ENCODE results near the gene KEAP1. TPM values are rescaled to one million over a fixed set of nuclear protein-coding genes. Genes with fewer than 3 reads are reported as not detected.
A peak's percentile ranks its signal among the peaks of the same experiment; 100 is the strongest.

KEAP1 gene
- total and polyA plus RNA-seq, 9 of the 15 experiments (the other 6 are each of a cell fraction or from before 2014, with no cell fraction given): 2.1 to 95.6 (median 64.3) TPM

GRCh38 chr19:10473192-10473591, 30.0 kb downstream of the KEAP1 start:
- H3K27me3 ChIP-seq (ENCODE audit: control insufficient read depth in 2 of 2, insufficient read depth in 2 of 2, low read length in 2 of 2): no peaks in the 10 kb centered on the region
- FAIRE-seq (no peak), ATAC-seq (no peak), DNase-seq (ENCODE audit: extremely low read depth in 1 of 4, low spot score in 3 of 4) (no peak)
- peaks cover 7 to 12% of the 10 kb centered on the region in 2 experiments; a peak in 4 of 5 replicates for H3K4me1 ChIP-seq (replicated peaks in 1 of 2; ENCODE audit: control insufficient read depth in 2 of 2, insufficient read depth in 2 of 2, low read length in 2 of 2)
- H2AFZ ChIP-seq (ENCODE audit: low read depth, low read length): no peak overlapping the region
- intact Hi-C loops (cut with micrococcal nuclease) (no loop called here), in situ Hi-C loops (cut with MboI) (no loop called here)
- H4K20me1 ChIP-seq (replicated peaks; ENCODE audit: control insufficient read depth, insufficient read depth, low read length): no peaks in the 10 kb centered on the region
- no peak overlapping the region for H3K9ac ChIP-seq (ENCODE audit: insufficient read depth in 1 of 2, low read depth in 2 of 2, low read length in 2 of 2)
- no peak for TF ChIP-seq LEF1 (IDR thresholded peaks at IDR 0.05)
- TF ChIP-seq SMAD1 (IDR thresholded peaks at IDR 0.05; ENCODE audit: low read depth, low read length, partially characterized antibody): no peak
- TF ChIP-seq TRIM28 (IDR thresholded peaks at IDR 0.05): no peak
- ChIA-PET CTCF (ENCODE audit: low intra/inter-chr PET ratio) (no interaction called here), POLR2A (interaction anchor here (1.2 kb wide), 1 partner anchor 17 kb away, joined by 3 read pairs; no protein-coding TSS in a partner anchor)
- H3K36me3 ChIP-seq (ENCODE audit: control insufficient read depth, insufficient read depth, low read length): peaks cover 11% of the 10 kb centered on the region; the same call in 2 of the 3 replicates
- H3K79me2 ChIP-seq (ENCODE audit: control insufficient read depth, insufficient read depth, low read length): no peaks in the 10 kb centered on the region
- H3K9me3 ChIP-seq (replicated peaks; ENCODE audit: control insufficient read depth, insufficient read depth, low read depth, low read length): no peaks in the 10 kb centered on the region
- WGBS (ENCODE audit: insufficient coverage, low coverage, missing lambda C conversion rate): 46% methylated on average over 5 of the region's 5 CpGs
- no TSS peak for BruUV-seq (replicated peaks)
- H3K4me3 ChIP-seq: no peak overlapping the region
- H3K27ac ChIP-seq (ENCODE audit: extremely low read depth, low read depth, low read length): no peak overlapping the region
- no peaks in the 10 kb centered on the region for H3K9me1 ChIP-seq (ENCODE audit: control insufficient read depth, insufficient read depth, low read length)
- no peak overlapping the region for H3K4me2 ChIP-seq (ENCODE audit: insufficient read depth, low read length)

GRCh38 chr19:10471909-10472308, 31.2 kb downstream of the KEAP1 start:
- H3K9me3 ChIP-seq (replicated peaks; ENCODE audit: control insufficient read depth, insufficient read depth, low read depth, low read length): no peaks in the 10 kb centered on the region
- no TSS peak for BruUV-seq (replicated peaks)
- peaks cover 7 to 16% of the 10 kb centered on the region in 2 experiments; a peak in 4 of 5 replicates for H3K4me1 ChIP-seq (replicated peaks in 1 of 2; ENCODE audit: control insufficient read depth in 2 of 2, insufficient read depth in 2 of 2, low read length in 2 of 2)
- H3K36me3 ChIP-seq (ENCODE audit: control insufficient read depth, insufficient read depth, low read length): peaks cover 21% of the 10 kb centered on the region; the same call in 2 of the 3 replicates
- H3K4me2 ChIP-seq (ENCODE audit: insufficient read depth, low read length): no peak overlapping the region
- no peak overlapping the region for H3K9ac ChIP-seq (ENCODE audit: insufficient read depth in 1 of 2, low read depth in 2 of 2, low read length in 2 of 2)
- ChIA-PET POLR2A (no interaction called here), CTCF (ENCODE audit: low intra/inter-chr PET ratio) (interaction anchor here (0.7 kb wide), 1 partner anchor 200 kb away, joined by 3 read pairs; no protein-coding TSS in a partner anchor)
- DNase-seq (ENCODE audit: extremely low read depth in 1 of 4, low spot score in 3 of 4): peak in 2 of 4 experiments; percentile 32 to 59
- no peaks in the 10 kb centered on the region for H3K79me2 ChIP-seq (ENCODE audit: control insufficient read depth, insufficient read depth, low read length)
- H3K4me3 ChIP-seq: no peak overlapping the region
- peak; percentile 32 to 65 (median 56); a peak in 5 of 6 replicates for TF ChIP-seq CTCF (IDR thresholded peaks at IDR 0.05 in 2 of 3, conservative IDR thresholded peaks at IDR 0.05 in 1 of 3; ENCODE audit: insufficient read depth in 2 of 3, low read depth in 1 of 3, low read length in 3 of 3)
- TF ChIP-seq TBP (optimal IDR thresholded peaks at IDR 0.05; ENCODE audit: low read depth, low read length): no peak
- no peak for TF ChIP-seq TEAD2 (tag; IDR thresholded peaks at IDR 0.05)
- peak; percentile 61; the same call in 1 of the 2 replicates for TF ChIP-seq ARID3A (IDR thresholded peaks at IDR 0.05; ENCODE audit: borderline replicate concordance, low read depth, low read length)
- TF ChIP-seq RAD21 (CRISPR knock-in tag; conservative IDR thresholded peaks at IDR 0.05 in 1 of 2, IDR thresholded peaks at IDR 0.05 in 1 of 2): peak in 1 of 2 experiments; percentile 36; a peak in 2 of 4 replicates
- intact Hi-C loops (cut with micrococcal nuclease) (no loop called here), in situ Hi-C loops (cut with MboI) (no loop called here)
- WGBS (ENCODE audit: insufficient coverage, low coverage, missing lambda C conversion rate): 21% methylated on average over 6 of the region's 6 CpGs
- H3K27ac ChIP-seq (ENCODE audit: extremely low read depth, low read depth, low read length): no peak overlapping the region
- FAIRE-seq: no peak
- no peak overlapping the region for H2AFZ ChIP-seq (ENCODE audit: low read depth, low read length)
- H3K27me3 ChIP-seq (ENCODE audit: control insufficient read depth in 2 of 2, insufficient read depth in 2 of 2, low read length in 2 of 2): no peaks in the 10 kb centered on the region
- H4K20me1 ChIP-seq (replicated peaks; ENCODE audit: control insufficient read depth, insufficient read depth, low read length): 0 out of 2 replicates have a peak, but pooled peaks cover 4% of the 10 kb centered on the region
- no peaks in the 10 kb centered on the region for H3K9me1 ChIP-seq (ENCODE audit: control insufficient read depth, insufficient read depth, low read length)
- ATAC-seq: peak; percentile 75

Measured in K562 (cell line).